Measurements from ENCODE around the gene SERINC5.

SERINC5 gene

GRCh38 chr5:80268916-80269315 is 13.1 kb upstream of the SERINC5 start:
- no peaks in the 10 kb centered on the region for H3K27me3 ChIP-seq
- H3K36me3 ChIP-seq, result no peaks in the 10 kb centered on the region
- no peaks in the 10 kb centered on the region for H3K4me1 ChIP-seq
- H3K9me3 ChIP-seq, result no peaks in the 10 kb centered on the region
- TF ChIP-seq, protein P1, sequence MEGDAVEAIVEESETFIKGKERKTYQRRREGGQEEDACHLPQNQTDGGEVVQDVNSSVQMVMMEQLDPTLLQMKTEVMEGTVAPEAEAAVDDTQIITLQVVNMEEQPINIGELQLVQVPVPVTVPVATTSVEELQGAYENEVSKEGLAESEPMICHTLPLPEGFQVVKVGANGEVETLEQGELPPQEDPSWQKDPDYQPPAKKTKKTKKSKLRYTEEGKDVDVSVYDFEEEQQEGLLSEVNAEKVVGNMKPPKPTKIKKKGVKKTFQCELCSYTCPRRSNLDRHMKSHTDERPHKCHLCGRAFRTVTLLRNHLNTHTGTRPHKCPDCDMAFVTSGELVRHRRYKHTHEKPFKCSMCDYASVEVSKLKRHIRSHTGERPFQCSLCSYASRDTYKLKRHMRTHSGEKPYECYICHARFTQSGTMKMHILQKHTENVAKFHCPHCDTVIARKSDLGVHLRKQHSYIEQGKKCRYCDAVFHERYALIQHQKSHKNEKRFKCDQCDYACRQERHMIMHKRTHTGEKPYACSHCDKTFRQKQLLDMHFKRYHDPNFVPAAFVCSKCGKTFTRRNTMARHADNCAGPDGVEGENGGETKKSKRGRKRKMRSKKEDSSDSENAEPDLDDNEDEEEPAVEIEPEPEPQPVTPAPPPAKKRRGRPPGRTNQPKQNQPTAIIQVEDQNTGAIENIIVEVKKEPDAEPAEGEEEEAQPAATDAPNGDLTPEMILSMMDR (IDR thresholded peaks at IDR 0.05), result no peak
- intact Hi-C loops (cut with DNase I; ENCODE audit: low total_unique reads), result no loop called here
- no peak for DNase-seq
- H3K27ac ChIP-seq, result no peak overlapping the region
- H3K4me3 ChIP-seq, result no peak overlapping the region

- no peaks in the 10 kb centered on the region for H3K27me3 ChIP-seq
- H3K36me3 ChIP-seq, result no peaks in the 10 kb centered on the region
- no peaks in the 10 kb centered on the region for H3K4me1 ChIP-seq
- intact Hi-C loops (cut with DNase I; ENCODE audit: low total_unique reads), result no loop called here
- no peaks in the 10 kb centered on the region for H3K9me3 ChIP-seq
- no peak for DNase-seq
- TF ChIP-seq, protein P1 (IDR thresholded peaks at IDR 0.05), result no peak
- no peak overlapping the region for H3K4me3 ChIP-seq
- no peak overlapping the region for H3K27ac ChIP-seq
These were observed 10.7 kb upstream of the SERINC5 start for GRCh38 chr5:80266566-80266965.

- intact Hi-C loops (cut with DNase I; ENCODE audit: low total_unique reads), result no loop called here
- H3K27ac ChIP-seq, result no peak overlapping the region
These were observed 4.6 kb upstream of the SERINC5 start for GRCh38 chr5:80260461-80260860.

GRCh38 chr5:80259511-80260203 is 3.8 kb upstream of the SERINC5 start:
- no peaks in the 10 kb centered on the region for H3K9me3 ChIP-seq
- peak in 1 of 2 donors; percentile 11 for DNase-seq
- intact Hi-C loops (cut with DNase I; ENCODE audit: low total_unique reads), result loop anchor here (5.0 to 10.0 kb wide), 2 partner anchors 42 to 1025 kb away; partner anchors contain the start of gene JMY
- no peaks in the 10 kb centered on the region for H3K36me3 ChIP-seq
- peaks cover 0 to 19% (median 10%) of the 10 kb centered on the region in 4 donors for H3K4me1 ChIP-seq
- H3K4me3 ChIP-seq, result no peak overlapping the region
- H3K27ac ChIP-seq, result no peak overlapping the region
- TF ChIP-seq, protein P1 (IDR thresholded peaks at IDR 0.05), result no peak
- no peaks in the 10 kb centered on the region for H3K27me3 ChIP-seq

More at GRCh38 chr5:80260461-80260860, 4.6 kb upstream of the SERINC5 start:
- TF ChIP-seq, protein P1 (IDR thresholded peaks at IDR 0.05), result no peak
- Histone ChIP-seq H3K4me1 (peaks cover 0 to 15% (median 5%) of the 10 kb centered on the region in 4 donors), H3K27me3 (no peaks in the 10 kb centered on the region), H3K4me3 (no peak overlapping the region), H3K9me3 (no peaks in the 10 kb centered on the region), H3K36me3 (no peaks in the 10 kb centered on the region)
- DNase-seq, result no peak

DNA sequence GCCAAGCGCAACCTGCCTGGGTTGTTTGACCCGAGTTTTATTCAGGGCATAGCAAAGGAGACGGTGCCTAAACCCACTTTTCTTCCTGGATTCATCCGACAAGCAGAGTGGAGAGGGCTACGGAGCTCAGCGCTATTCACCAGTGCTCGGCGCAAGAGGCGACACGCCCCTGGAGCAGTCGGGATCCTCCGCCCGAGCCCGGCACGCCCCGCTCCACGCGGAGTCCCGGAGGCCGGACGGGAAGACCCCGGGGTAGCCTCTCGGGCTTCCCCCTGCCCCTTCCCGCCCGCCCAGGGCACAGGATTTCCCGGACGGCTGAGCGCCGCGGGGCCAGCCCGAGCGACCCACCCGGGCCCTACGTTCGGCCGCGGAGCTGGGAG is 427 bp downstream of the SERINC5 start:
- Histone ChIP-seq H3K36me3 (no peaks in the 10 kb centered on the region), H3K9me3 (no peaks in the 10 kb centered on the region), H3K4me3 (peak overlapping the region; percentile 76 to 97), H3K27ac (peak overlapping the region; percentile 92 to 95), H3K4me1 (peaks cover 0 to 33% (median 19%) of the 10 kb centered on the region in 4 donors), H3K27me3 (no peaks in the 10 kb centered on the region)
- intact Hi-C loops (cut with DNase I; ENCODE audit: low total_unique reads), result loop anchor here (2.0 to 10.0 kb wide), 3 partner anchors 38 to 1021 kb away; partner anchors contain the start of genes JMY and ZFYVE16
- peak; percentile 58 to 80 for DNase-seq
- TF ChIP-seq, protein P1 (IDR thresholded peaks at IDR 0.05), result no peak
